ENCODE data around the gene TMEM221. TPM values are rescaled to one million over a fixed set of nuclear protein-coding genes. Genes with fewer than 3 reads are reported as not detected.

TMEM221 gene
- polyA plus RNA-seq, 1 donor from 2014 or later: not detected

- Histone ChIP-seq H3K9me2 (ENCODE audit: insufficient read depth, low read length) (no peaks in the 10 kb centered on the region), H3K4me3 (ENCODE audit: low read length) (no peak overlapping the region), H3K9me3 (ENCODE audit: low read length) (no peaks in the 10 kb centered on the region), H3K79me2 (replicated peaks; ENCODE audit: insufficient read depth, low read length) (no peaks in the 10 kb centered on the region), H3K4me2 (ENCODE audit: low read length) (no peak overlapping the region), H2AFZ (ENCODE audit: low read depth, low read length) (no peak overlapping the region), H3K36me3 (ENCODE audit: insufficient read depth, low read length) (no peaks in the 10 kb centered on the region), H3K27me3 (ENCODE audit: insufficient read depth, low read depth, low read length) (no peaks in the 10 kb centered on the region), H4K20me1 (ENCODE audit: insufficient read depth) (no peaks in the 10 kb centered on the region), H3F3A (ENCODE audit: insufficient read depth, low read length, poor library complexity, severe bottlenecking) (peaks cover 3% of the 10 kb centered on the region), H3K27ac (ENCODE audit: low read length) (no peak overlapping the region), H3K9ac (ENCODE audit: low read length) (no peak overlapping the region)
- TF ChIP-seq MXI1 (conservative IDR thresholded peaks at IDR 0.05; ENCODE audit: poor library complexity, severe bottlenecking): no peak
- no peak for TF ChIP-seq EP300 (conservative IDR thresholded peaks at IDR 0.05; ENCODE audit: poor library complexity, severe bottlenecking)
- TF ChIP-seq RAD21 (conservative IDR thresholded peaks at IDR 0.05): no peak
- TF ChIP-seq CTCF (IDR thresholded peaks at IDR 0.05; ENCODE audit: poor library complexity, severe bottlenecking): no peak
- TF ChIP-seq REST (IDR thresholded peaks at IDR 0.05; ENCODE audit: borderline replicate concordance): no peak
- no peak for TF ChIP-seq EZH2 (IDR thresholded peaks at IDR 0.05; ENCODE audit: borderline replicate concordance, insufficient read depth, low read length, poor library complexity, severe bottlenecking)
- no peak for TF ChIP-seq POLR2AphosphoS5 (IDR thresholded peaks at IDR 0.05)
- TF ChIP-seq TAF1 (IDR thresholded peaks at IDR 0.05; ENCODE audit: low read depth): no peak
- TF ChIP-seq SMC3 (conservative IDR thresholded peaks at IDR 0.05; ENCODE audit: poor library complexity): no peak
Observed at GRCh38 chr19:17423429-17424208, 24.8 kb downstream of the TMEM221 start.

- no peaks in the 10 kb centered on the region for H3K27me3 ChIP-seq (ENCODE audit: insufficient read depth, low read depth, low read length)
- no peak overlapping the region for H2AFZ ChIP-seq (ENCODE audit: low read depth, low read length)
- no peak overlapping the region for H3K4me2 ChIP-seq (ENCODE audit: low read length)
- no peak overlapping the region for H3K4me3 ChIP-seq (ENCODE audit: low read length)
- no peaks in the 10 kb centered on the region for H3K79me2 ChIP-seq (replicated peaks; ENCODE audit: insufficient read depth, low read length)
- H3K27ac ChIP-seq (ENCODE audit: low read length): no peak overlapping the region
- no peak overlapping the region for H3K9ac ChIP-seq (ENCODE audit: low read length)
- H3K9me3 ChIP-seq (ENCODE audit: low read length): no peaks in the 10 kb centered on the region
- peaks cover 3% of the 10 kb centered on the region for H3F3A ChIP-seq (ENCODE audit: insufficient read depth, low read length, poor library complexity, severe bottlenecking)
- TF ChIP-seq CTCF (IDR thresholded peaks at IDR 0.05; ENCODE audit: poor library complexity, severe bottlenecking): no peak
- no peak for TF ChIP-seq EP300 (conservative IDR thresholded peaks at IDR 0.05; ENCODE audit: poor library complexity, severe bottlenecking)
- no peak for TF ChIP-seq RAD21 (conservative IDR thresholded peaks at IDR 0.05)
- H4K20me1 ChIP-seq (ENCODE audit: insufficient read depth): no peaks in the 10 kb centered on the region
- H3K9me2 ChIP-seq (ENCODE audit: insufficient read depth, low read length): no peaks in the 10 kb centered on the region
- H3K36me3 ChIP-seq (ENCODE audit: insufficient read depth, low read length): no peaks in the 10 kb centered on the region
Observed at GRCh38 chr19:17421942-17422341, 26.5 kb downstream of the TMEM221 start.
